ENCODE results near the gene PSD.

DNA sequence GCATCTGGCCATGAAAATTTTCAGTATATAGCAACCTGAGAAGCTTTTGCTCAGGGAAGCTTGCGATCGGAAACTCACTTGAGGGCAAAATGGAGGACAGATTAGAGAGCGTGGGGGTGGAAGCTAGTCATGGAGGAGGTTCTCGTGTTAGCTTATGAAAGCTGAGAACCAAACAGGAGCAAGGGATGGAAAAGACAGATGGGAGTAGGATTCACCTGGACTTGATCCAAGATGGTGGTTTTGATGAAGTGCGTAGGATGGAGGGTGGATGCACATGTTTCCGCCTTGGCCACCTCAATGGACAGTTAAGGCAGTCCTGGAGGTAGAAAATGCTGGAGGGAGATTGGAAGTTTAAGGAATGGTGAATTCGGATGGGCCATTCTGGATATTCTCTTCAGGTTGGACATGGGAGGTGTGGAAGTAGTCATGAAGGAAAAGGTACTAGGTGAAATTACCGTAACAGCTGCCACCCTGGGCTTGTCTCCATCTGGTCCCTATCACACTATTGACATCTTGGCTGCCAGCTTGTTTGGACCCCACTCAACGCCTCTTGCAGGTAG lies 39.1 kb upstream of the PSD start:
- no peak for TF ChIP-seq CBFB (IDR thresholded peaks at IDR 0.05; ENCODE audit: low read depth)
- no peak for TF ChIP-seq SP1 (IDR thresholded peaks at IDR 0.05; ENCODE audit: low read depth, low read length)
- no peak for TF ChIP-seq MEF2A (IDR thresholded peaks at IDR 0.05; ENCODE audit: insufficient read depth, low read depth, low read length)
- no peak for TF ChIP-seq IRF5 (IDR thresholded peaks at IDR 0.05; ENCODE audit: borderline replicate concordance)
- TF ChIP-seq CHD1 (IDR thresholded peaks at IDR 0.05; ENCODE audit: low read depth, low read length) = no peak
- TF ChIP-seq, protein P1, sequence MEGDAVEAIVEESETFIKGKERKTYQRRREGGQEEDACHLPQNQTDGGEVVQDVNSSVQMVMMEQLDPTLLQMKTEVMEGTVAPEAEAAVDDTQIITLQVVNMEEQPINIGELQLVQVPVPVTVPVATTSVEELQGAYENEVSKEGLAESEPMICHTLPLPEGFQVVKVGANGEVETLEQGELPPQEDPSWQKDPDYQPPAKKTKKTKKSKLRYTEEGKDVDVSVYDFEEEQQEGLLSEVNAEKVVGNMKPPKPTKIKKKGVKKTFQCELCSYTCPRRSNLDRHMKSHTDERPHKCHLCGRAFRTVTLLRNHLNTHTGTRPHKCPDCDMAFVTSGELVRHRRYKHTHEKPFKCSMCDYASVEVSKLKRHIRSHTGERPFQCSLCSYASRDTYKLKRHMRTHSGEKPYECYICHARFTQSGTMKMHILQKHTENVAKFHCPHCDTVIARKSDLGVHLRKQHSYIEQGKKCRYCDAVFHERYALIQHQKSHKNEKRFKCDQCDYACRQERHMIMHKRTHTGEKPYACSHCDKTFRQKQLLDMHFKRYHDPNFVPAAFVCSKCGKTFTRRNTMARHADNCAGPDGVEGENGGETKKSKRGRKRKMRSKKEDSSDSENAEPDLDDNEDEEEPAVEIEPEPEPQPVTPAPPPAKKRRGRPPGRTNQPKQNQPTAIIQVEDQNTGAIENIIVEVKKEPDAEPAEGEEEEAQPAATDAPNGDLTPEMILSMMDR (IDR thresholded peaks at IDR 0.05 in 2 of 3, conservative IDR thresholded peaks at IDR 0.05 in 1 of 3; ENCODE audit: control insufficient read depth in 2 of 3, extremely low read depth in 1 of 3, insufficient read depth in 1 of 3, low read depth in 3 of 3, low read length in 3 of 3) = no peak
- TF ChIP-seq CHD4 (IDR thresholded peaks at IDR 0.05) = no peak
- no peak for TF ChIP-seq YY1 (IDR thresholded peaks at IDR 0.05; ENCODE audit: low read depth, low read length)
- TF ChIP-seq SMC3 (IDR thresholded peaks at IDR 0.05; ENCODE audit: borderline replicate concordance, low read length) = no peak
- TF ChIP-seq TAF1 (IDR thresholded peaks at IDR 0.05; ENCODE audit: borderline replicate concordance, low read depth, low read length) = no peak
- TF ChIP-seq ATF3 (IDR thresholded peaks at IDR 0.05; ENCODE audit: borderline replicate concordance, extremely low read depth, low read depth, low read length) = no peak

All from GM12878 (cell line).